H1 (cell line): Measurements from ENCODE around the gene SMG9. TPM values are rescaled to one million over a fixed set of nuclear protein-coding genes. Genes with fewer than 3 reads are reported as not detected.

Source experiments
- BCL11A ChIP-seq, 2 experiments: IDR thresholded peaks; one replicate each; pipeline ENCODE4 v1.6.1; 2011; ENCODE audit warnings: low read depth in 2 of 2, low read length in 2 of 2, mild to moderate bottlenecking in 2 of 2
- CBX8 ChIP-seq: fragments of 300-800, 300-1000 bp; sonication (generic); IDR thresholded peaks from 2 replicates; pipeline ENCODE4 v1.7.1; 2016; ENCODE audit warnings: low read depth, low read length, borderline replicate concordance
- CHD7 ChIP-seq: fragments of 300-600 bp; sonication (generic); IDR thresholded peaks from 2 replicates; pipeline ENCODE4 v1.7.1; 2012; ENCODE audit warnings: low read length, moderate library complexity, mild to moderate bottlenecking, inconsistent platforms; ENCODE audit not compliant: insufficient replicate concordance
- SAP30 ChIP-seq: fragments of 300-600 bp; sonication (generic); IDR thresholded peaks from 2 replicates; pipeline ENCODE4 v1.7.1; 2012; ENCODE audit warnings: low read length, moderate library complexity, mild to moderate bottlenecking, inconsistent platforms; ENCODE audit not compliant: insufficient read depth, insufficient replicate concordance
- TCF12 ChIP-seq: IDR thresholded peaks from 2 replicates; pipeline ENCODE4 v1.6.1; 2011; ENCODE audit warnings: low read depth, mild to moderate bottlenecking, low read length
- polyA plus RNA-seq, 7 experiments: library from polyadenylated mRNA; depleted of rRNA in 3 of 7; stranded (reverse) in 5 of 7; unstranded in 2 of 7; fragments of >200 nt in 5 of 7; fragments of 200-250 nt in 2 of 7; gene quantifications; 1 replicate in 5 of 7; 2 replicates in 1 of 7; 4 replicates in 1 of 7; pipeline versions ENCODE4 v1.2.1 to v1.2.3, GENCODE V29; 2011 to 2013; ENCODE audit warnings: missing spikeins in 2 of 7, mixed read lengths in 2 of 7
- total RNA-seq: library from RNA; stranded (reverse); fragmentation: NEBNext Ultra II Directional; extraction: Animal tissue kit (Norgen Biotek cat#: 25700); gene quantifications from 2 replicates; pipeline ENCODE4 v1.2.1, GENCODE V29; 2021

Gene SMG9
- total and polyA plus RNA-seq, 2 of the 8 experiments (the other 6 are each of a cell fraction or from before 2014, with no cell fraction given), result 20.4 to 28.7 TPM

- no peak for TF ChIP-seq CHD7
- TF ChIP-seq SAP30, result no peak
- TF ChIP-seq CBX8, result no peak
- TF ChIP-seq TCF12, result no peak
- TF ChIP-seq BCL11A (IDR thresholded peaks at IDR 0.05; ENCODE audit: low read depth in 2 of 2, low read length in 2 of 2), result no peak
These were observed 50.6 kb downstream of the SMG9 start (continued) for GRCh38 chr19:43704002-43704705.
